Testis (tissue), 2 donors: ENCODE data around the gene AKAP6.

Source experiments
- CTCF ChIP-seq, 3 experiments: fragments of 450-650 bp in 2 of 3; fragments of 200-600 bp in 1 of 3; sonication (generic) in 1 of 3; IDR thresholded peaks; one replicate each; pipeline ENCODE4 v1.5.1; 2016 to 2019; ENCODE audit warnings: antibody characterized with exemption in 3 of 3, mild to moderate bottlenecking in 2 of 3, moderate library complexity in 1 of 3
- POLR2A ChIP-seq: fragments of 450-650 bp; IDR thresholded peaks from one replicate; pipeline ENCODE4 v1.6.1; 2017; ENCODE audit warnings: antibody characterized with exemption, mild to moderate bottlenecking, moderate library complexity

DNA sequence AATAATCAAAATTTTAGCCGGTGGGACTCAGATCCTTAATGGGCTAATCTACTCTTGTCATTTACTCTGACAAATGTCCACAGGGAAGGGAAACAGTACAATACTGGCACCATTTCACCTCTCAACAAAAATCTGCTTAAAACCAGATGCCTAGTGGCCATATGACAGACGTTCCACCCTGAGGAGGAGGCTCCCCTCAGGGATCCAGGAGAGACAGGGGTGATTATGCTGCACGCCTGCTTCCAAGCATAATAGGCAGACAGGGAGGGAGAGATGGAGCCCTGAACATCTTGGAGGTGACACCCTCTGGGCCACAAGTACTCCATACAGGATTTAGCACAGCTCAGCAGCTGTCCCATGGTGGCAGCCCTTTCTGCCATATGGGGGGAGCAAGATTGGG lies 24.8 kb upstream of the AKAP6 start:
- TF ChIP-seq CTCF (IDR thresholded peaks at IDR 0.05) (no peak), POLR2A (no peak)
